ENCODE data around the gene CACNA1G. TPM values are rescaled to one million over a fixed set of nuclear protein-coding genes. Genes with fewer than 3 reads are reported as not detected.

CACNA1G gene
- total RNA-seq, 3 donors from 2014 or later: 0.32 to 2.6 (median 2.3) TPM

DNA sequence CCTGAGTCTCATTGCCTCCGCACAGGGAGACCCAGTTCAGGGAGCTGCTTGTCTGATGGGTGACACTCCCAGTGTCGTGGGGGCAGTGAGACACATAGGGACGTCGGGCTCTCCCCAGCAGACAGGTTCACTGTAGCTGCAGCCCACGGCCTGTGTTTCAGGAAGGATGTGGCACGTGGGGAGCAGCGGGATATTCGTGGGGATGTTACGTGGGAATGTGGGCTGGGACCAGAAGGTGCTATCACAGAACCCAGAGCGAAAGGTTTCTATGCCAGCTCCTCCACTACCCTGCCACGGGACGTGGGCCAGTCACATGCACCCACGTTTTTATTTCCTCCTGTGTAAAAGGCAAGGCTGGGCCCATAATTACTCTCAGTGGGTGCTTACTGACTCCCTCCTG is 16.3 kb downstream of the CACNA1G start:
- no peak for TF ChIP-seq POLR2AphosphoS5 (IDR thresholded peaks at IDR 0.05)
- Histone ChIP-seq H3K4me3 (no peak overlapping the region), H3K27me3 (no peaks in the 10 kb centered on the region), H3K27ac (no peak overlapping the region), H3K36me3 (no peaks in the 10 kb centered on the region), H3K9me3 (no peaks in the 10 kb centered on the region), H3K4me1 (no peaks in the 10 kb centered on the region)
- no peak for DNase-seq (ENCODE audit: low spot score in 2 of 2)
- intact Hi-C loops (cut with DNase I; ENCODE audit: low total_unique reads): no loop called here

DNA sequence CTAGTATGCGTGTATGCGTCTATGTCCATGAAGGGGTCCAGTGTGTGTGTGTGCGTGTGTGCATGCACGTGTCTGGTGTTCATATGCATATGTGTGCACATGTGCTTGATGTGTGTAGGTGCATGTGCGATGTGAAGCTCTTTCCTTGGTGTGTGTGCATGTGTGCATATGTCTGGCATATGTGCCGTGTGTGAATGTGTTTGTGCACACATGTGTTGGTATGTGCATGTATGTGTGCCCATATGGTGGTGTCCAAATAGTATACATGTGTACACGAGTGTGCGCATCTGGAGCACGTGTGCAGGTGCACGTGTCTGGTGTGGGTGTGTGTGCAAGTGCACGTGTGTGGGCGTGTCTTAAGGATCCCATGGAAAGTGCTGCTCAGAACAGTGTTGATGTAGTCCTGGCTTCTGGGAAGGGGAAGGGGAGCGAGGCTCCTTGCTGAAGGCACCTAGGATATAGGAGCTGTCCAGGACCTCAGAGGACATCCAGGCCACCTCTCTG is 17.0 kb downstream of the CACNA1G start:
- DNase-seq (ENCODE audit: low spot score in 2 of 2): no peak
- no peak for TF ChIP-seq POLR2AphosphoS5 (IDR thresholded peaks at IDR 0.05)
- TF ChIP-seq, protein P1, sequence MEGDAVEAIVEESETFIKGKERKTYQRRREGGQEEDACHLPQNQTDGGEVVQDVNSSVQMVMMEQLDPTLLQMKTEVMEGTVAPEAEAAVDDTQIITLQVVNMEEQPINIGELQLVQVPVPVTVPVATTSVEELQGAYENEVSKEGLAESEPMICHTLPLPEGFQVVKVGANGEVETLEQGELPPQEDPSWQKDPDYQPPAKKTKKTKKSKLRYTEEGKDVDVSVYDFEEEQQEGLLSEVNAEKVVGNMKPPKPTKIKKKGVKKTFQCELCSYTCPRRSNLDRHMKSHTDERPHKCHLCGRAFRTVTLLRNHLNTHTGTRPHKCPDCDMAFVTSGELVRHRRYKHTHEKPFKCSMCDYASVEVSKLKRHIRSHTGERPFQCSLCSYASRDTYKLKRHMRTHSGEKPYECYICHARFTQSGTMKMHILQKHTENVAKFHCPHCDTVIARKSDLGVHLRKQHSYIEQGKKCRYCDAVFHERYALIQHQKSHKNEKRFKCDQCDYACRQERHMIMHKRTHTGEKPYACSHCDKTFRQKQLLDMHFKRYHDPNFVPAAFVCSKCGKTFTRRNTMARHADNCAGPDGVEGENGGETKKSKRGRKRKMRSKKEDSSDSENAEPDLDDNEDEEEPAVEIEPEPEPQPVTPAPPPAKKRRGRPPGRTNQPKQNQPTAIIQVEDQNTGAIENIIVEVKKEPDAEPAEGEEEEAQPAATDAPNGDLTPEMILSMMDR (IDR thresholded peaks at IDR 0.05): no peak
- no peak for TF ChIP-seq POLR2A (IDR thresholded peaks at IDR 0.05)
- Histone ChIP-seq H3K9me3 (no peaks in the 10 kb centered on the region), H3K4me3 (no peak overlapping the region), H3K36me3 (no peaks in the 10 kb centered on the region), H3K4me1 (no peaks in the 10 kb centered on the region), H3K27ac (no peak overlapping the region), H3K27me3 (no peaks in the 10 kb centered on the region)
- intact Hi-C loops (cut with DNase I; ENCODE audit: low total_unique reads): no loop called here

DNA sequence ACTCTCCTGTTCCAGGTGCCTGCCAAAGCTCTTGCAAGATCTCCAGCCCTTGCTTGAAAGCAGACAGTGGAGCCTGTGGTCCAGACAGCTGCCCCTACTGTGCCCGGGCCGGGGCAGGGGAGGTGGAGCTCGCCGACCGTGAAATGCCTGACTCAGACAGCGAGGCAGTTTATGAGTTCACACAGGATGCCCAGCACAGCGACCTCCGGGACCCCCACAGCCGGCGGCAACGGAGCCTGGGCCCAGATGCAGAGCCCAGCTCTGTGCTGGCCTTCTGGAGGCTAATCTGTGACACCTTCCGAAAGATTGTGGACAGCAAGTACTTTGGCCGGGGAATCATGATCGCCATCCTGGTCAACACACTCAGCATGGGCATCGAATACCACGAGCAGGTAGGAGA is 17.7 kb downstream of the CACNA1G start:
- Histone ChIP-seq H3K27me3 (no peaks in the 10 kb centered on the region), H3K36me3 (no peaks in the 10 kb centered on the region), H3K4me3 (no peak overlapping the region), H3K4me1 (no peaks in the 10 kb centered on the region), H3K9me3 (no peaks in the 10 kb centered on the region), H3K27ac (no peak overlapping the region)
- intact Hi-C loops (cut with DNase I; ENCODE audit: low total_unique reads): no loop called here
- TF ChIP-seq POLR2A (IDR thresholded peaks at IDR 0.05) (no peak), POLR2AphosphoS5 (IDR thresholded peaks at IDR 0.05) (no peak)
- TF ChIP-seq, protein P1 (IDR thresholded peaks at IDR 0.05): no peak
- no peak for DNase-seq (ENCODE audit: low spot score in 2 of 2)

DNA sequence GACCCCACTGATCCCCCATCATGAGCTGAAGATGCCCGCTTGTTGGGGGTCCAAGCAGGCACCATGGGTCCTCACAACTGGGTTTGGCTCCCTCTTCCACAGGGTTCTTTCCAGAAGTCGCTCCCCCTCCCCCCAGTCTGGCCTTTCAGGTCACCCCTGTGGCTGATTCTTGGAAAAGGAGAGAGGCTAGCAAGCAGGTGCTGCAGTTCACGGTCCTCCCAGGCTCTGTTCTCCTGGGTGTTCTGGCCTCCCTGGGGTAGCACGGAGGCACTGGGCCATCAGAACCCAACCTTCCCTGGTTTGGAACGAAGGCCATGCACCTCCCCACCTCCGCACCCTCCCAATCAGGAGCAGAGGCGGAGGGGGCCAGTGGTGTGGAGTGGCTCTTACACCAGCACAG is 18.9 kb downstream of the CACNA1G start:
- Histone ChIP-seq H3K4me1 (no peaks in the 10 kb centered on the region), H3K4me3 (no peak overlapping the region), H3K36me3 (no peaks in the 10 kb centered on the region), H3K9me3 (no peaks in the 10 kb centered on the region), H3K27ac (no peak overlapping the region), H3K27me3 (no peaks in the 10 kb centered on the region)
- TF ChIP-seq POLR2AphosphoS5 (IDR thresholded peaks at IDR 0.05) (no peak), POLR2A (IDR thresholded peaks at IDR 0.05) (no peak)
- TF ChIP-seq, protein P1 (IDR thresholded peaks at IDR 0.05): no peak
- no peak for DNase-seq (ENCODE audit: low spot score in 2 of 2)
- intact Hi-C loops (cut with DNase I; ENCODE audit: low total_unique reads): no loop called here

DNA sequence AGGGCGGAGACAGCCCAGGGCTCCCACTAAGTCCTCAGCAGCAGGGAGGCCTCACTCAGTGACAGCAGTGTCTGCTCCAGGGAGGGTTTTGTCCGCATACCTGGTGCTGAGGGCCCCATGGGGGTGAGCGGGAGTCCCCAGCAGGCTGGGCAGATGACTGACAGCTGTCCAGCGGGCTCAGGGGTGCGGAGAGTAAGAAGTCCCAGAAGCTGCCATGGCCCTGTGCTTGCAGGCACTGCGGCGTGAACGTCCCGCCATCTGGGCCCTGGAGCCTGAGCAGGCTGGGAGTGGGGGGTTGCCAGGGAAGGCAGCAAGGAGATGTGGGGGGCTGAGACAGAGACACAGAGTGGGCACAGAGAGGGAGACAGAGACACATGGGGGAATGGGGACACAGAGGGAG is 20.1 kb downstream of the CACNA1G start:
- H3K27ac ChIP-seq: no peak overlapping the region
- no peaks in the 10 kb centered on the region for H3K9me3 ChIP-seq
- no peak for DNase-seq (ENCODE audit: low spot score in 2 of 2)
- no peaks in the 10 kb centered on the region for H3K36me3 ChIP-seq
- no peaks in the 10 kb centered on the region for H3K4me1 ChIP-seq
- H3K27me3 ChIP-seq: no peaks in the 10 kb centered on the region
- TF ChIP-seq, protein P1 (IDR thresholded peaks at IDR 0.05): no peak
- no peak for TF ChIP-seq POLR2AphosphoS5 (IDR thresholded peaks at IDR 0.05)
- TF ChIP-seq POLR2A (IDR thresholded peaks at IDR 0.05): no peak
- intact Hi-C loops (cut with DNase I; ENCODE audit: low total_unique reads): no loop called here
- H3K4me3 ChIP-seq: no peak overlapping the region

DNA sequence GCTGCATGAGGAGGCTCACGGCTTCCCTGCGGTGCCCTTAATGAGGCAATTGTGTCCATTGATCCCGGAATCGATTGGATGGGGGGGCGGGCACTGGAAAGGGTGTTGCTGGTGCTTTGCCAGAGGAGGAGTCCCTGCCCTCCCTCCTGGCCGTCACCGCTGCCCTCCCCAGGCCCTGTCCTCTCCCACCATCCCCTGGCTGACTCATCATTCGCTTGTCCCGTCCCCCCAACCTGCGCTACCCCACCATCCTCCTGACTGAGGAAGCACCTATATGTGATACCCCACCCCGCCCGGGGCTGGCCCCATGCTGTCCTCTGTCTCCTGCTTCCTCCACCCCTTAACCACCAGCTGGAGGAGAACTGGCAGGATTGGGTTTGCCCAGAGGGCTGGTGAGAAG is 20.8 kb downstream of the CACNA1G start:
- Histone ChIP-seq H3K9me3 (no peaks in the 10 kb centered on the region), H3K4me1 (no peaks in the 10 kb centered on the region), H3K4me3 (no peak overlapping the region), H3K27ac (no peak overlapping the region), H3K36me3 (no peaks in the 10 kb centered on the region), H3K27me3 (no peaks in the 10 kb centered on the region)
- DNase-seq (ENCODE audit: low spot score in 2 of 2): no peak
- TF ChIP-seq POLR2A (IDR thresholded peaks at IDR 0.05) (no peak), POLR2AphosphoS5 (IDR thresholded peaks at IDR 0.05) (no peak)
- TF ChIP-seq, protein P1 (IDR thresholded peaks at IDR 0.05): no peak
- intact Hi-C loops (cut with DNase I; ENCODE audit: low total_unique reads): no loop called here

Data from breast epithelium (tissue), 4 donors.